Loucy (cell line): ENCODE data around the gene MMP28.

Experiments used
- H2AFZ ChIP-seq: fragments of 200-600 bp; sonication (generic); 2 replicates; pipeline ENCODE4 v1.6.0; 2016; ENCODE audit warnings: antibody characterized with exemption, mild to moderate bottlenecking, low read length, moderate library complexity
- H3F3A ChIP-seq: fragments of 200-600 bp; 2 replicates; pipeline ENCODE4 v1.6.0; 2016; ENCODE audit warnings: antibody characterized with exemption, low read depth, mild to moderate bottlenecking
- H3K27me3 ChIP-seq: fragments of 200-600 bp; sonication (generic); 2 replicates; pipeline ENCODE4 v1.6.1; 2014; ENCODE audit warnings: low read length, mild to moderate bottlenecking; ENCODE audit not compliant: insufficient read depth, poor library complexity, severe bottlenecking
- H3K36me3 ChIP-seq: fragments of 200-600 bp; sonication (generic); 2 replicates; pipeline ENCODE4 v1.6.1; 2016; ENCODE audit warnings: low read length; ENCODE audit not compliant: insufficient read depth
- H3K4me1 ChIP-seq: fragments of 200-600 bp; sonication (generic); 2 replicates; pipeline ENCODE4 v1.5.1; 2014; ENCODE audit warnings: low read length, mild to moderate bottlenecking; ENCODE audit not compliant: insufficient read depth, poor library complexity, severe bottlenecking
- H3K4me2 ChIP-seq: fragments of 200-600 bp; sonication (generic); 2 replicates; pipeline ENCODE4 v1.6.0; 2014; ENCODE audit warnings: antibody characterized with exemption, low read length, low read depth, mild to moderate bottlenecking; ENCODE audit not compliant: poor library complexity, severe bottlenecking
- H3K4me3 ChIP-seq: fragments of 200-600 bp; sonication (generic); 2 replicates; pipeline ENCODE4 v1.5.1; 2014; ENCODE audit warnings: low read length, mild to moderate bottlenecking, mixed read lengths; ENCODE audit not compliant: poor library complexity, severe bottlenecking
- H3K79me2 ChIP-seq: fragments of 200-600 bp; sonication (generic); 2 replicates; pipeline ENCODE4 v1.6.1; 2014; ENCODE audit warnings: low read length; ENCODE audit not compliant: insufficient read depth
- H3K9ac ChIP-seq: fragments of 200-600 bp; sonication (generic); 2 replicates; pipeline ENCODE4 v1.6.0; 2014; ENCODE audit warnings: mild to moderate bottlenecking, low read depth, low read length, moderate library complexity; ENCODE audit not compliant: poor library complexity, severe bottlenecking
- H3K9me2 ChIP-seq: fragments of 200-600 bp; sonication (generic); replicated peaks from 2 replicates; pipeline ENCODE4 v1.6.1; 2016; ENCODE audit warnings: low read depth, low read length, mixed read lengths
- H3K9me3 ChIP-seq: fragments of 200-600 bp; sonication (generic); 2 replicates; pipeline ENCODE4 v1.6.1; 2014; ENCODE audit warnings: mild to moderate bottlenecking, antibody characterized with exemption, low read length, low read depth; ENCODE audit not compliant: insufficient read depth
- H4K20me1 ChIP-seq: fragments of 200-600 bp; sonication (generic); 2 replicates; pipeline ENCODE4 v1.6.0; 2014; ENCODE audit warnings: antibody characterized with exemption, low read length, mild to moderate bottlenecking; ENCODE audit not compliant: insufficient read depth, poor library complexity, severe bottlenecking
- EZH2phosphoT487 ChIP-seq: fragments of 200-600 bp; IDR thresholded peaks from 2 replicates; pipeline ENCODE4 v1.6.1; 2018; ENCODE audit warnings: antibody characterized with exemption, mild to moderate bottlenecking, moderate library complexity, borderline replicate concordance
- TF ChIP-seq, protein P1 (sequence below): fragments of 200-600 bp; sonication (generic); conservative IDR thresholded peaks from 2 replicates; pipeline ENCODE4 v1.5.1; 2014; ENCODE audit warnings: mild to moderate bottlenecking, antibody characterized with exemption, low read length

The MMP28 gene

DNA sequence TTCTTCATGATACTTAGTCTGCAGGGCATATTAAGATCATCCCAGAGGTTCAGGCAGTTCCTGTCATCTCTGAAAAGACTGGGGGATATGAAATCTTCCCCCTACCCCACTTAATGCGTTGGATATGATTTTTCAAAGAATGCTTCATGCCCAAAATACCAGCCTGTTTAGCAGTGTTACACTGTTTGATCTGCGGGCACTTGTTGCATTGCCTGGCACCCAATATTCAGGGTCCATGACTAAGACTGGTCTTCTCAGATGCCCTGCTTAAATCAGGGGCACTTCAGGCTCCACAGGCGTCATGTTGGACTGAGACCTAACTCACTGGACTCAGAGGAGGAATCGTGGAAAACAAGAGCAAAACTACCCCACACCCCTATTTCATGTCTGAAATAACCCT lies 70.4 kb downstream of the MMP28 start:
- TF ChIP-seq EZH2phosphoT487: no peak
- TF ChIP-seq, protein P1, sequence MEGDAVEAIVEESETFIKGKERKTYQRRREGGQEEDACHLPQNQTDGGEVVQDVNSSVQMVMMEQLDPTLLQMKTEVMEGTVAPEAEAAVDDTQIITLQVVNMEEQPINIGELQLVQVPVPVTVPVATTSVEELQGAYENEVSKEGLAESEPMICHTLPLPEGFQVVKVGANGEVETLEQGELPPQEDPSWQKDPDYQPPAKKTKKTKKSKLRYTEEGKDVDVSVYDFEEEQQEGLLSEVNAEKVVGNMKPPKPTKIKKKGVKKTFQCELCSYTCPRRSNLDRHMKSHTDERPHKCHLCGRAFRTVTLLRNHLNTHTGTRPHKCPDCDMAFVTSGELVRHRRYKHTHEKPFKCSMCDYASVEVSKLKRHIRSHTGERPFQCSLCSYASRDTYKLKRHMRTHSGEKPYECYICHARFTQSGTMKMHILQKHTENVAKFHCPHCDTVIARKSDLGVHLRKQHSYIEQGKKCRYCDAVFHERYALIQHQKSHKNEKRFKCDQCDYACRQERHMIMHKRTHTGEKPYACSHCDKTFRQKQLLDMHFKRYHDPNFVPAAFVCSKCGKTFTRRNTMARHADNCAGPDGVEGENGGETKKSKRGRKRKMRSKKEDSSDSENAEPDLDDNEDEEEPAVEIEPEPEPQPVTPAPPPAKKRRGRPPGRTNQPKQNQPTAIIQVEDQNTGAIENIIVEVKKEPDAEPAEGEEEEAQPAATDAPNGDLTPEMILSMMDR: no peak
- H3K27me3 ChIP-seq: no peaks in the 10 kb centered on the region
- no peak overlapping the region for H3K4me3 ChIP-seq
- H3K79me2 ChIP-seq: no peaks in the 10 kb centered on the region
- no peak overlapping the region for H3K4me2 ChIP-seq
- no peak overlapping the region for H2AFZ ChIP-seq
- no peaks in the 10 kb centered on the region for H3K4me1 ChIP-seq
- no peaks in the 10 kb centered on the region for H4K20me1 ChIP-seq
- no peaks in the 10 kb centered on the region for H3K9me3 ChIP-seq
- H3K36me3 ChIP-seq: peaks cover 41% of the 10 kb centered on the region; the same call in 1 of the 2 replicates
- no peak overlapping the region for H3K9ac ChIP-seq
- H3K9me2 ChIP-seq: no peaks in the 10 kb centered on the region
- no peaks in the 10 kb centered on the region for H3F3A ChIP-seq

DNA sequence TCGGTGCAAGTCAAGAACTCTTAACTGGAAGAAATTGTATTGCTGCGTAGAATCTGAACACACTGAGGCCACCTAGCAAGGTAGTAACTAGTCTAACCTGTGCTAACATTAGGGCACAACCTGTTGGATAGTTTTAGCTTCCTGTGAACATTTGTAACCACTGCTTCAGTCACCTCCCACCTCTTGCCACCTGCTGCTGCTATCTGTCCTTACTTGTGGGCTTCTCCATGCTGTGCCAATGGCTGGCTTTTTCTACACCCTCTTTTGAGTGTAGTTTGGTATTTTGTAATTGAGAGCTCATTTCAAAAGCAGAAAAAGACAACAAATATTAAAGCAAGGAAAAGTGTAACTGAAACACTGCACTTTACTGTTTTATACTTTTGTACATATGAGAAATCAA lies 71.7 kb downstream of the MMP28 start:
- H3K9me3 ChIP-seq: no peaks in the 10 kb centered on the region
- H3K4me1 ChIP-seq: no peaks in the 10 kb centered on the region
- no peaks in the 10 kb centered on the region for H3F3A ChIP-seq
- no peak overlapping the region for H2AFZ ChIP-seq
- no peaks in the 10 kb centered on the region for H4K20me1 ChIP-seq
- peaks cover 51% of the 10 kb centered on the region for H3K36me3 ChIP-seq
- TF ChIP-seq, protein P1: no peak
- no peak for TF ChIP-seq EZH2phosphoT487
- H3K4me3 ChIP-seq: no peak overlapping the region
- H3K4me2 ChIP-seq: no peak overlapping the region
- H3K79me2 ChIP-seq: no peaks in the 10 kb centered on the region
- no peaks in the 10 kb centered on the region for H3K27me3 ChIP-seq
- H3K9me2 ChIP-seq: no peaks in the 10 kb centered on the region
- H3K9ac ChIP-seq: no peak overlapping the region

DNA sequence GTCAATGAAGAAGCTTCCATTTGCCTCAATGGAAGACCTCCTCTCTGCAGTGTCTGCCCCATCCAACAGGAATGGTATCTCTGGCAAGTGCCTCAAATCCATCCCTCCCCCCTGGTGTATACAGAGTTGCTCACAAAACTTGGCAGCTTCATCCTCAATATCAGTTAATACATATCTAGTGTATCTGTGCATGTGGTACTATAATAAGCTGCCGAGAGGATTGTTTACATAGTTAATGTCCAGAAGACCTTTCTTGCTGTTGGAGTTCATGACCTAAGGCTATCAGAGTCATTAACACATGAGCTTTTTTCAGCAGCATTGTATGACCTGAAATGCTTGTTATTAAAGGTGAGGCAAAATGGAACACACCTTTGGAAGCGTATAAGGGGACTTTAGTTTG lies 78.0 kb downstream of the MMP28 start:
- TF ChIP-seq, protein P1: no peak
- no peak for TF ChIP-seq EZH2phosphoT487
- H2AFZ ChIP-seq: no peak overlapping the region
- peaks cover 75% of the 10 kb centered on the region for H3K36me3 ChIP-seq

More for the DNA sequence above, 78.0 kb downstream of the MMP28 start:
- no peaks in the 10 kb centered on the region for H3K9me3 ChIP-seq
- H4K20me1 ChIP-seq: no peaks in the 10 kb centered on the region
- no peaks in the 10 kb centered on the region for H3K9me2 ChIP-seq
- H3K4me1 ChIP-seq: no peaks in the 10 kb centered on the region
- H3K9ac ChIP-seq: no peak overlapping the region
- H3K27me3 ChIP-seq: no peaks in the 10 kb centered on the region
- H3F3A ChIP-seq: no peaks in the 10 kb centered on the region
- no peak overlapping the region for H3K4me2 ChIP-seq
- H3K4me3 ChIP-seq: no peak overlapping the region
- no peaks in the 10 kb centered on the region for H3K79me2 ChIP-seq
